HG03108 (cell line): Measurements from ENCODE around the gene STX1A.

Source experiments
- ATAC-seq: cut with Tn5 transposase; IDR thresholded peaks from one replicate; pipeline ENCODE4 v1.9.1; 2021; ENCODE audit warnings: moderate library complexity; ENCODE audit not compliant: unreplicated experiment

The STX1A gene

GRCh38 chr7:73718905-73719805 lies at the start of gene STX1A:
STX1A (minus strand) TSS chr7:73719669; CDS start chr7:73719631, 38 bp downstream.
- ATAC-seq, result peak; percentile 56

- ATAC-seq, result no peak
Observed at GRCh38 chr7:73768641-73769480, 49.4 kb upstream of the STX1A start.

- no peak for ATAC-seq
Observed at GRCh38 chr7:73766556-73767229, 47.2 kb upstream of the STX1A start.

- ATAC-seq, result no peak
Observed at GRCh38 chr7:73762659-73762999, 43.2 kb upstream of the STX1A start.

GRCh38 chr7:73761854-73762658 lies 42.6 kb upstream of the STX1A start:
- ATAC-seq, result no peak

GRCh38 chr7:73758581-73759138 lies 39.2 kb upstream of the STX1A start:
- ATAC-seq, result no peak

GRCh38 chr7:73749931-73750776 lies 30.7 kb upstream of the STX1A start:
- ATAC-seq, result no peak

- ATAC-seq, result no peak
Observed at GRCh38 chr7:73746378-73746777, 26.9 kb upstream of the STX1A start.

GRCh38 chr7:73742753-73743641 lies 23.5 kb upstream of the STX1A start:
- no peak for ATAC-seq

- no peak for ATAC-seq
Observed at GRCh38 chr7:73742338-73742752, 22.9 kb upstream of the STX1A start.

- ATAC-seq, result no peak
Observed at GRCh38 chr7:73741600-73741999, 22.1 kb upstream of the STX1A start.

GRCh38 chr7:73740771-73741170 lies 21.3 kb upstream of the STX1A start:
- no peak for ATAC-seq

- ATAC-seq, result no peak
Observed at GRCh38 chr7:73740212-73740611, 20.7 kb upstream of the STX1A start.

GRCh38 chr7:73739387-73739767 lies 19.9 kb upstream of the STX1A start:
- ATAC-seq, result no peak

GRCh38 chr7:73738612-73739386 lies 19.3 kb upstream of the STX1A start, which contains the start of gene ABHD11:
ABHD11 (minus strand) TSS chr7:73738802; CDS start chr7:73738770, 32 bp downstream.
- peak; percentile 81 for ATAC-seq

GRCh38 chr7:73738220-73738611 lies 18.7 kb upstream of the STX1A start:
- no peak for ATAC-seq

GRCh38 chr7:73737491-73738219 lies 18.2 kb upstream of the STX1A start:
- ATAC-seq, result no peak
